ENCODE results near the gene MOK. TPM values are rescaled to one million over a fixed set of nuclear protein-coding genes. Genes with fewer than 3 reads are reported as not detected.
"Not testable (repeated sequence)": the region's sequence is repeated elsewhere in the genome, so short reads cannot be mapped to it uniquely, and the experiment has no call there.

Gene MOK
- total RNA-seq, result 1 to 10 TPM; 3.9 to 6.5 (median 4.7) TPM
- 2.4 TPM for total RNA-seq (2013)

- peak within 1 kb of the TSS; percentile 63 for H3K4me3 ChIP-seq (ENCODE audit: low read length)
- no peaks in the 10 kb centered on the region for H3K9me3 Mint-ChIP-seq
- H3K4me1 ChIP-seq (ENCODE audit: control insufficient read depth, insufficient read depth, low read length), result peaks cover 10% of the 10 kb centered on the region
- H3K36me3 Mint-ChIP-seq, result no peaks in the 10 kb centered on the region
- no peaks in the 10 kb centered on the region for H3K36me3 ChIP-seq (ENCODE audit: control insufficient read depth, insufficient read depth, low read length)
- under 1% methylated on average over 53 of the region's 53 CpGs for WGBS (ENCODE audit: insufficient coverage)
- H3K9me3 ChIP-seq (ENCODE audit: control insufficient read depth, insufficient read depth, low read length), result no peaks in the 10 kb centered on the region
- peak within 1 kb of the TSS; percentile 97 for H3K4me3 Mint-ChIP-seq
- H3K4me1 Mint-ChIP-seq, result peaks cover 7 to 11% of the 10 kb centered on the region in 2 donors
- TF ChIP-seq, protein P1, sequence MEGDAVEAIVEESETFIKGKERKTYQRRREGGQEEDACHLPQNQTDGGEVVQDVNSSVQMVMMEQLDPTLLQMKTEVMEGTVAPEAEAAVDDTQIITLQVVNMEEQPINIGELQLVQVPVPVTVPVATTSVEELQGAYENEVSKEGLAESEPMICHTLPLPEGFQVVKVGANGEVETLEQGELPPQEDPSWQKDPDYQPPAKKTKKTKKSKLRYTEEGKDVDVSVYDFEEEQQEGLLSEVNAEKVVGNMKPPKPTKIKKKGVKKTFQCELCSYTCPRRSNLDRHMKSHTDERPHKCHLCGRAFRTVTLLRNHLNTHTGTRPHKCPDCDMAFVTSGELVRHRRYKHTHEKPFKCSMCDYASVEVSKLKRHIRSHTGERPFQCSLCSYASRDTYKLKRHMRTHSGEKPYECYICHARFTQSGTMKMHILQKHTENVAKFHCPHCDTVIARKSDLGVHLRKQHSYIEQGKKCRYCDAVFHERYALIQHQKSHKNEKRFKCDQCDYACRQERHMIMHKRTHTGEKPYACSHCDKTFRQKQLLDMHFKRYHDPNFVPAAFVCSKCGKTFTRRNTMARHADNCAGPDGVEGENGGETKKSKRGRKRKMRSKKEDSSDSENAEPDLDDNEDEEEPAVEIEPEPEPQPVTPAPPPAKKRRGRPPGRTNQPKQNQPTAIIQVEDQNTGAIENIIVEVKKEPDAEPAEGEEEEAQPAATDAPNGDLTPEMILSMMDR (IDR thresholded peaks at IDR 0.05), result no peak
- H3K27me3 Mint-ChIP-seq (ENCODE audit: low read depth in 2 of 2), result peaks cover 9 to 17% of the 10 kb centered on the region in 2 donors
- H3K27ac ChIP-seq (ENCODE audit: low read length), result peak within 1 kb of the TSS; percentile 75
- peak within 1 kb of the TSS; percentile 97 to 99 for H3K27ac Mint-ChIP-seq
- DNase-seq, result peak; percentile 98 to 99
- intact Hi-C loops (cut with micrococcal nuclease), result no loop called here
- peak; percentile 89 to 95 (median 93) for ATAC-seq
- no peaks in the 10 kb centered on the region for H3K27me3 ChIP-seq (ENCODE audit: control insufficient read depth, insufficient read depth, low read length)
Measured at GRCh38 chr14:102304611-102305506, at the start of gene MOK. Gene MOK (minus strand): TSS chr14:102305164. CDS start chr14:102304968, 196 bp downstream.

- H3K36me3 Mint-ChIP-seq, result peaks cover 7% of the 10 kb centered on the region
- Histone ChIP-seq H3K4me1 (ENCODE audit: control insufficient read depth, insufficient read depth, low read length) (no peaks in the 10 kb centered on the region), H3K27me3 (ENCODE audit: control insufficient read depth, insufficient read depth, low read length) (no peaks in the 10 kb centered on the region), H3K36me3 (ENCODE audit: control insufficient read depth, insufficient read depth, low read length) (peaks cover 55% of the 10 kb centered on the region), H3K4me3 (ENCODE audit: low read length) (no peak overlapping the region), H3K27ac (ENCODE audit: low read length) (no peak overlapping the region), H3K9me3 (ENCODE audit: control insufficient read depth, insufficient read depth, low read length) (no peaks in the 10 kb centered on the region)
- 88% methylated on average over 7 of the region's 8 CpGs for WGBS (ENCODE audit: insufficient coverage)
- H3K4me1 Mint-ChIP-seq, result peaks cover 0 to 3% of the 10 kb centered on the region in 2 donors
- ATAC-seq, result no peak
- TF ChIP-seq, protein P1 (IDR thresholded peaks at IDR 0.05), result no peak
- H3K4me3 Mint-ChIP-seq, result no peak overlapping the region
- no peaks in the 10 kb centered on the region for H3K9me3 Mint-ChIP-seq
- H3K27ac Mint-ChIP-seq, result no peak overlapping the region
- intact Hi-C loops (cut with micrococcal nuclease), result no loop called here
- DNase-seq, result no peak
- H3K27me3 Mint-ChIP-seq (ENCODE audit: low read depth in 2 of 2), result no peaks in the 10 kb centered on the region
Measured at GRCh38 chr14:102353126-102353619, 48.2 kb upstream of the MOK start.

GRCh38 chr14:102352213-102352612 is 47.2 kb upstream of the MOK start:
- H3K9me3 Mint-ChIP-seq, result no peaks in the 10 kb centered on the region
- H3K4me3 Mint-ChIP-seq, result no peak overlapping the region
- DNase-seq, result no peak
- H3K36me3 Mint-ChIP-seq, result peaks cover 12% of the 10 kb centered on the region
- Histone ChIP-seq H3K36me3 (ENCODE audit: control insufficient read depth, insufficient read depth, low read length) (peaks cover 53% of the 10 kb centered on the region), H3K4me1 (ENCODE audit: control insufficient read depth, insufficient read depth, low read length) (no peaks in the 10 kb centered on the region), H3K27me3 (ENCODE audit: control insufficient read depth, insufficient read depth, low read length) (no peaks in the 10 kb centered on the region), H3K27ac (ENCODE audit: low read length) (no peak overlapping the region), H3K4me3 (ENCODE audit: low read length) (no peak overlapping the region), H3K9me3 (ENCODE audit: control insufficient read depth, insufficient read depth, low read length) (no peaks in the 10 kb centered on the region)
- ATAC-seq, result no peak
- intact Hi-C loops (cut with micrococcal nuclease), result no loop called here
- H3K27me3 Mint-ChIP-seq (ENCODE audit: low read depth in 2 of 2), result no peaks in the 10 kb centered on the region
- H3K27ac Mint-ChIP-seq, result no peak overlapping the region
- TF ChIP-seq, protein P1 (IDR thresholded peaks at IDR 0.05), result no peak
- WGBS (ENCODE audit: insufficient coverage), result 96% methylated on average over 2 of the region's 4 CpGs
- peaks cover 0 to 3% of the 10 kb centered on the region in 2 donors for H3K4me1 Mint-ChIP-seq

- H3K36me3 Mint-ChIP-seq, result peaks cover 12% of the 10 kb centered on the region
- not testable (repeated sequence) for H3K9me3 Mint-ChIP-seq
- 98% methylated on average over 9 of the region's 9 CpGs for WGBS (ENCODE audit: insufficient coverage)
Measured at GRCh38 chr14:102351593-102351992, 46.6 kb upstream of the MOK start.

More at GRCh38 chr14:102351593-102351992, 46.6 kb upstream of the MOK start:
- H3K27me3 ChIP-seq (ENCODE audit: control insufficient read depth, insufficient read depth, low read length); H3K27ac Mint-ChIP-seq; H3K4me1 Mint-ChIP-seq; H3K27ac ChIP-seq (ENCODE audit: low read length); intact Hi-C loops (cut with micrococcal nuclease); H3K27me3 Mint-ChIP-seq (ENCODE audit: low read depth in 2 of 2); ATAC-seq; H3K9me3 ChIP-seq (ENCODE audit: control insufficient read depth, insufficient read depth, low read length); H3K4me3 Mint-ChIP-seq; H3K4me1 ChIP-seq (ENCODE audit: control insufficient read depth, insufficient read depth, low read length); H3K4me3 ChIP-seq (ENCODE audit: low read length); DNase-seq: not testable (repeated sequence)
- peaks cover 56% of the 10 kb centered on the region for H3K36me3 ChIP-seq (ENCODE audit: control insufficient read depth, insufficient read depth, low read length)

Data from natural killer cell (primary cell).